ENCODE measurements around the gene IGF1.
"Not testable (repeated sequence)": the region's sequence is repeated elsewhere in the genome, so short reads cannot be mapped to it uniquely, and the experiment has no call there.

IGF1 gene

GRCh38 chr12:102459314-102459713 is 21.0 kb downstream of the IGF1 start:
- DNase-seq, result no peak

GRCh38 chr12:102454808-102455760 is 25.3 kb downstream of the IGF1 start:
- peak; percentile 37 for DNase-seq

- DNase-seq, result no peak
Observed at GRCh38 chr12:102454330-102454729, 26.0 kb downstream of the IGF1 start.

- no peak for DNase-seq
Observed at GRCh38 chr12:102452605-102453004, 27.8 kb downstream of the IGF1 start.

GRCh38 chr12:102449018-102449417 is 31.3 kb downstream of the IGF1 start:
- DNase-seq, result not testable (repeated sequence)

GRCh38 chr12:102447426-102447825 is 32.9 kb downstream of the IGF1 start:
- not testable (repeated sequence) for DNase-seq

- DNase-seq, result no peak
Observed at GRCh38 chr12:102444707-102445106, 35.7 kb downstream of the IGF1 start.

- no peak for DNase-seq
Observed at GRCh38 chr12:102444093-102444492, 36.3 kb downstream of the IGF1 start.

- no peak for DNase-seq
Observed at GRCh38 chr12:102441077-102441596, 39.2 kb downstream of the IGF1 start.

GRCh38 chr12:102439426-102440405 is 40.6 kb downstream of the IGF1 start:
- no peak for DNase-seq

GRCh38 chr12:102438827-102439210 is 41.5 kb downstream of the IGF1 start:
- no peak for DNase-seq

- peak; percentile 23 for DNase-seq
Observed at GRCh38 chr12:102438047-102438826, 42.1 kb downstream of the IGF1 start.

GRCh38 chr12:102437511-102437910 is 42.9 kb downstream of the IGF1 start:
- DNase-seq, result no peak

- no peak for DNase-seq
Observed at GRCh38 chr12:102436867-102437266, 43.5 kb downstream of the IGF1 start.

GRCh38 chr12:102435827-102436436 is 44.4 kb downstream of the IGF1 start:
- no peak for DNase-seq

- DNase-seq, result peak; percentile 10
Observed at GRCh38 chr12:102433304-102433703, 47.1 kb downstream of the IGF1 start.

- peak; percentile 44 for DNase-seq
Observed at GRCh38 chr12:102430661-102431060, 49.7 kb downstream of the IGF1 start.

GRCh38 chr12:102429211-102430154 is 50.9 kb downstream of the IGF1 start:
- DNase-seq, result no peak

- DNase-seq, result no peak
Observed at GRCh38 chr12:102427543-102427941, 52.8 kb downstream of the IGF1 start.

Measured in fibroblast of upper back skin (primary cell).